ENCODE measurements around the gene TMEM131.

DNA sequence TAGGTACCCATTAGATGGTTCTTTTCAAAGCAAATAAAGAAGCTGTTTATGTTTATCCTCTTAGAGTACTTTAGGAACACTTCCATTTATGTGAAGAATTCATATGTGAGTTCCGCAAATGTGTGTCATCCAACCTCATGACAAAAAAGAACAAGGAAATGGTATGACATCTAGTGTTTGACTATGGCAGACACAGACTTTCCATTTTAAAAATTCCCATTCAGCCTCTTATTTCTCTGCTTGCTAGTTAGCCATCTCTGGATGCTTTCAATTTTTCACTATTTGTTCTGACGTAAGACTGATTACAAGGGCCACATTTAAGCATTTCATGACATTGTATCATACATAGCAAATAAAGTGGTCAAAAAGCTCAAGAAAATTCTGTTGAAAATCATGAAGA is 179.3 kb downstream of the TMEM131 start:
- TF ChIP-seq, protein P1, sequence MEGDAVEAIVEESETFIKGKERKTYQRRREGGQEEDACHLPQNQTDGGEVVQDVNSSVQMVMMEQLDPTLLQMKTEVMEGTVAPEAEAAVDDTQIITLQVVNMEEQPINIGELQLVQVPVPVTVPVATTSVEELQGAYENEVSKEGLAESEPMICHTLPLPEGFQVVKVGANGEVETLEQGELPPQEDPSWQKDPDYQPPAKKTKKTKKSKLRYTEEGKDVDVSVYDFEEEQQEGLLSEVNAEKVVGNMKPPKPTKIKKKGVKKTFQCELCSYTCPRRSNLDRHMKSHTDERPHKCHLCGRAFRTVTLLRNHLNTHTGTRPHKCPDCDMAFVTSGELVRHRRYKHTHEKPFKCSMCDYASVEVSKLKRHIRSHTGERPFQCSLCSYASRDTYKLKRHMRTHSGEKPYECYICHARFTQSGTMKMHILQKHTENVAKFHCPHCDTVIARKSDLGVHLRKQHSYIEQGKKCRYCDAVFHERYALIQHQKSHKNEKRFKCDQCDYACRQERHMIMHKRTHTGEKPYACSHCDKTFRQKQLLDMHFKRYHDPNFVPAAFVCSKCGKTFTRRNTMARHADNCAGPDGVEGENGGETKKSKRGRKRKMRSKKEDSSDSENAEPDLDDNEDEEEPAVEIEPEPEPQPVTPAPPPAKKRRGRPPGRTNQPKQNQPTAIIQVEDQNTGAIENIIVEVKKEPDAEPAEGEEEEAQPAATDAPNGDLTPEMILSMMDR (IDR thresholded peaks at IDR 0.05) = no peak
- TF ChIP-seq POLR2A (IDR thresholded peaks at IDR 0.05) = no peak
